Progenitor cell of endocrine pancreas (in vitro differentiated cells): Measurements from ENCODE around the gene MAGEB2. TPM values are rescaled to one million over a fixed set of nuclear protein-coding genes. Genes with fewer than 3 reads are reported as not detected.
"Not testable (repeated sequence)": the region's sequence is repeated elsewhere in the genome, so short reads cannot be mapped to it uniquely, and the experiment has no call there.

Source experiments
- DNase-seq: peaks from one replicate; pipeline ENCODE4 v3.0.0; 2021; ENCODE audit warnings: low spot score; ENCODE audit not compliant: unreplicated experiment
- H3K27ac Mint-ChIP-seq: 2 replicates; pipeline ENCODE4 v1.8.0; 2021; ENCODE audit warnings: mild to moderate bottlenecking, moderate library complexity, mixed read lengths
- H3K27me3 Mint-ChIP-seq: 2 replicates; pipeline ENCODE4 v1.8.0; 2021; ENCODE audit warnings: mixed read lengths
- H3K36me3 Mint-ChIP-seq: 2 replicates; pipeline ENCODE4 v1.8.0; 2022; ENCODE audit warnings: mixed read lengths; ENCODE audit not compliant: insufficient read depth
- H3K4me1 Mint-ChIP-seq: 2 replicates; pipeline ENCODE4 v1.8.0; 2021; ENCODE audit warnings: low read depth, mixed read lengths
- H3K4me3 Mint-ChIP-seq: 2 replicates; pipeline ENCODE4 v1.8.0; 2021; ENCODE audit warnings: low read depth, mild to moderate bottlenecking, moderate library complexity, mixed read lengths
- H3K9me3 Mint-ChIP-seq: 2 replicates; pipeline ENCODE4 v1.8.0; 2021; ENCODE audit warnings: low read depth, mixed read lengths
- CTCF ChIP-seq: fragments of 200-600 bp; sonication (generic); IDR thresholded peaks from one replicate; pipeline ENCODE4 v1.5.0; 2021; ENCODE audit warnings: antibody characterized with exemption, mild to moderate bottlenecking; ENCODE audit not compliant: unreplicated experiment
- long read RNA-seq: library from polyadenylated mRNA; unstranded; transcript quantifications from one replicate; pipeline ENCODE4 v2.0.0, GENCODE V29; 2020
- total RNA-seq: library from RNA; stranded (reverse); gene quantifications from 2 replicates; pipeline ENCODE4 v1.2.1, GENCODE V29; 2021

MAGEB2 gene
- total RNA-seq = not detected in 2 replicates
- long read RNA-seq = 0 reads

GRCh38 chrX:30215357-30215843, at the start of gene MAGEB2:
TSS of gene MAGEB2 (plus strand) at chrX:30215563. CDS start at chrX:30218581, 3,018 bp downstream.
- Mint-ChIP-seq H3K4me3 (no peak within 1 kb of the TSS), H3K9me3 (no peaks in the 10 kb centered on the region), H3K27me3 (no peaks in the 10 kb centered on the region), H3K4me1 (no peaks in the 10 kb centered on the region), H3K36me3 (no peaks in the 10 kb centered on the region), H3K27ac (no peak within 1 kb of the TSS)
- no peak for TF ChIP-seq CTCF
- DNase-seq = no peak

GRCh38 chrX:30170900-30171299, 44.5 kb upstream of the MAGEB2 start:
- Mint-ChIP-seq H3K9me3 (no peaks in the 10 kb centered on the region), H3K27ac (no peak overlapping the region), H3K36me3 (no peaks in the 10 kb centered on the region), H3K27me3 (no peaks in the 10 kb centered on the region), H3K4me3 (no peak overlapping the region), H3K4me1 (peaks cover 1% of the 10 kb centered on the region)
- TF ChIP-seq CTCF = no peak
- no peak for DNase-seq

GRCh38 chrX:30181353-30181752, 34.0 kb upstream of the MAGEB2 start:
- H3K27me3 Mint-ChIP-seq = peaks cover 3% of the 10 kb centered on the region
- no peak for DNase-seq
- no peak overlapping the region for H3K27ac Mint-ChIP-seq
- H3K9me3 Mint-ChIP-seq = no peaks in the 10 kb centered on the region
- no peaks in the 10 kb centered on the region for H3K36me3 Mint-ChIP-seq
- TF ChIP-seq CTCF = no peak
- no peak overlapping the region for H3K4me3 Mint-ChIP-seq
- H3K4me1 Mint-ChIP-seq = no peaks in the 10 kb centered on the region

- DNase-seq = no peak
- no peak for TF ChIP-seq CTCF
- Mint-ChIP-seq H3K9me3 (no peaks in the 10 kb centered on the region), H3K36me3 (no peaks in the 10 kb centered on the region), H3K4me3 (no peak overlapping the region), H3K4me1 (no peaks in the 10 kb centered on the region), H3K27ac (no peak overlapping the region), H3K27me3 (peaks cover 3% of the 10 kb centered on the region)
Observed at GRCh38 chrX:30183554-30183953, 31.8 kb upstream of the MAGEB2 start.

GRCh38 chrX:30190426-30190825, 24.9 kb upstream of the MAGEB2 start:
- Mint-ChIP-seq H3K27ac (no peak overlapping the region), H3K9me3 (no peaks in the 10 kb centered on the region), H3K4me3 (no peak overlapping the region), H3K36me3 (no peaks in the 10 kb centered on the region), H3K27me3 (peaks cover 3% of the 10 kb centered on the region), H3K4me1 (no peaks in the 10 kb centered on the region)
- no peak for TF ChIP-seq CTCF
- DNase-seq = no peak

- H3K27me3 Mint-ChIP-seq, H3K4me3 Mint-ChIP-seq, H3K9me3 Mint-ChIP-seq, H3K27ac Mint-ChIP-seq, H3K4me1 Mint-ChIP-seq, DNase-seq, H3K36me3 Mint-ChIP-seq: not testable (repeated sequence)
Observed at GRCh38 chrX:30193910-30194309, 21.5 kb upstream of the MAGEB2 start.
